ENCODE measurements around the gene BGLAP.

DNA sequence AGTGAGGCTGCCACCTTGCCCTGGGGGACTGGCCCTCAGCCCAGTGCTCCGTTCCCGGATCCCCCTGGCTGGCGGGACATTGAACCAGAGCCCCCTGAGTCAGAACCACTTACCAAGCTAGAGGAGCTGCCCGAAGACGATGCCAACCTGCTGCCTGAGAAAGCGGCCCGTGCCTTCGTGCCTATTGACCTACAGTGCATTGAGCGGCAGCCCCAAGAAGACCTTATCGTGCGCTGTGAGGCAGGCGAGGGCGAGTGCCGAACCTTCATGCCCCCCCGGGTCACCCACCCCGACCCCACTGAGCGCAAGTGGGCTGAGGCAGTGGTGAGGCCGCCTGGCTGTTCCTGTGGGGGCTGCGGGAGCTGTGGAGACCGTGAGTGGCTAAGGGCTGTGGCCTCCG is 43.5 kb downstream of the BGLAP start:
- TF ChIP-seq, protein P1, sequence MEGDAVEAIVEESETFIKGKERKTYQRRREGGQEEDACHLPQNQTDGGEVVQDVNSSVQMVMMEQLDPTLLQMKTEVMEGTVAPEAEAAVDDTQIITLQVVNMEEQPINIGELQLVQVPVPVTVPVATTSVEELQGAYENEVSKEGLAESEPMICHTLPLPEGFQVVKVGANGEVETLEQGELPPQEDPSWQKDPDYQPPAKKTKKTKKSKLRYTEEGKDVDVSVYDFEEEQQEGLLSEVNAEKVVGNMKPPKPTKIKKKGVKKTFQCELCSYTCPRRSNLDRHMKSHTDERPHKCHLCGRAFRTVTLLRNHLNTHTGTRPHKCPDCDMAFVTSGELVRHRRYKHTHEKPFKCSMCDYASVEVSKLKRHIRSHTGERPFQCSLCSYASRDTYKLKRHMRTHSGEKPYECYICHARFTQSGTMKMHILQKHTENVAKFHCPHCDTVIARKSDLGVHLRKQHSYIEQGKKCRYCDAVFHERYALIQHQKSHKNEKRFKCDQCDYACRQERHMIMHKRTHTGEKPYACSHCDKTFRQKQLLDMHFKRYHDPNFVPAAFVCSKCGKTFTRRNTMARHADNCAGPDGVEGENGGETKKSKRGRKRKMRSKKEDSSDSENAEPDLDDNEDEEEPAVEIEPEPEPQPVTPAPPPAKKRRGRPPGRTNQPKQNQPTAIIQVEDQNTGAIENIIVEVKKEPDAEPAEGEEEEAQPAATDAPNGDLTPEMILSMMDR (IDR thresholded peaks at IDR 0.05) = no peak
- TF ChIP-seq POLR2A (IDR thresholded peaks at IDR 0.05) = no peak
- no peak for TF ChIP-seq POLR2AphosphoS5 (IDR thresholded peaks at IDR 0.05)
- TF ChIP-seq EP300 (IDR thresholded peaks at IDR 0.05) = no peak

Data from stomach (tissue), 4 donors.